Neural cell (in vitro differentiated cells): ENCODE results near the gene CLSTN3. TPM values are rescaled to one million over a fixed set of nuclear protein-coding genes. Genes with fewer than 3 reads are reported as not detected.

ENCODE experiments used
- H2AFZ ChIP-seq: fragments of 200-600, 300-800 bp; sonication (generic), shearing (Covaris generic); 2 replicates; pipeline ENCODE4 v1.6.0; 2014; ENCODE audit warnings: low read depth, mild to moderate bottlenecking, antibody characterized with exemption, low read length, moderate library complexity
- H3F3A ChIP-seq: fragments of 200-600 bp; shearing (Covaris generic); 2 replicates; pipeline ENCODE4 v1.6.1; 2016; ENCODE audit warnings: mild to moderate bottlenecking, moderate library complexity, mixed read lengths, antibody characterized with exemption, low read length; ENCODE audit not compliant: insufficient read depth, poor library complexity, severe bottlenecking
- H3K27ac ChIP-seq: fragments of 200-600, 300-800 bp; sonication (generic), shearing (Covaris generic); 2 replicates; pipeline ENCODE4 v1.5.1; 2014; ENCODE audit warnings: mild to moderate bottlenecking, low read length, moderate library complexity
- H3K27me3 ChIP-seq: fragments of 300-800, 200-600 bp; sonication (generic), shearing (Covaris generic); 2 replicates; pipeline ENCODE4 v1.6.0; 2014; ENCODE audit warnings: mild to moderate bottlenecking, low read depth, low read length, moderate library complexity; ENCODE audit not compliant: insufficient read depth
- H3K36me3 ChIP-seq: fragments of 300-800, 200-600 bp; sonication (generic), shearing (Covaris generic); 2 replicates; pipeline ENCODE4 v1.5.1; 2014; ENCODE audit warnings: mild to moderate bottlenecking, antibody characterized with exemption, low read length, moderate library complexity; ENCODE audit not compliant: insufficient read depth
- H3K4me2 ChIP-seq: fragments of 300-800, 200-600 bp; sonication (generic), shearing (Covaris generic); 2 replicates; pipeline ENCODE4 v1.6.0; 2014; ENCODE audit warnings: mild to moderate bottlenecking, low read length
- H3K4me3 ChIP-seq: fragments of 300-800, 200-600 bp; sonication (generic), shearing (Covaris generic); 2 replicates; pipeline ENCODE4 v1.5.1; 2014; ENCODE audit warnings: mild to moderate bottlenecking, low read length, moderate library complexity
- H3K79me2 ChIP-seq: fragments of 200-600 bp; shearing (Covaris generic); replicated peaks from 2 replicates; pipeline ENCODE4 v1.6.0; 2014; ENCODE audit warnings: mild to moderate bottlenecking, low read length, moderate library complexity; ENCODE audit not compliant: insufficient read depth
- H3K9ac ChIP-seq: fragments of 300-800, 200-600 bp; sonication (generic), shearing (Covaris generic); 2 replicates; pipeline ENCODE4 v1.6.1; 2016; ENCODE audit warnings: mild to moderate bottlenecking, low read length, mixed read lengths
- H3K9me2 ChIP-seq: fragments of 200-600 bp; shearing (Covaris generic); 2 replicates; pipeline ENCODE4 v1.6.1; 2016; ENCODE audit warnings: mild to moderate bottlenecking, low read length, mixed read lengths; ENCODE audit not compliant: insufficient read depth
- H3K9me3 ChIP-seq: fragments of 200-600, 300-800 bp; sonication (generic), shearing (Covaris generic); 2 replicates; pipeline ENCODE4 v1.6.1; 2016; ENCODE audit warnings: mild to moderate bottlenecking, mixed run types, low read length, moderate library complexity, mixed read lengths
- H4K20me1 ChIP-seq: fragments of 200-600 bp; shearing (Covaris generic); 2 replicates; pipeline ENCODE4 v1.6.1; 2016; ENCODE audit warnings: mild to moderate bottlenecking, mixed run types; ENCODE audit not compliant: insufficient read depth
- CTCF ChIP-seq: fragments of 450-650 bp; IDR thresholded peaks from 2 replicates; pipeline ENCODE4 v1.5.1; 2014; ENCODE audit warnings: antibody characterized with exemption, mild to moderate bottlenecking, moderate library complexity; ENCODE audit not compliant: poor library complexity, severe bottlenecking
- EP300 ChIP-seq: fragments of 450-650 bp; conservative IDR thresholded peaks from 2 replicates; pipeline ENCODE4 v1.6.1; 2014; ENCODE audit warnings: antibody characterized with exemption, mild to moderate bottlenecking, moderate library complexity; ENCODE audit not compliant: poor library complexity, severe bottlenecking
- EZH2 ChIP-seq: fragments of 200-600, 300-800 bp; shearing (Covaris generic), sonication (generic); IDR thresholded peaks from 2 replicates; pipeline ENCODE4 v1.6.1; 2014; ENCODE audit warnings: antibody characterized with exemption, low read length, borderline replicate concordance, mild to moderate bottlenecking; ENCODE audit not compliant: insufficient read depth, poor library complexity, severe bottlenecking
- MXI1 ChIP-seq: fragments of 450-650 bp; conservative IDR thresholded peaks from 2 replicates; pipeline ENCODE4 v1.6.1; 2014; ENCODE audit warnings: antibody characterized with exemption, mild to moderate bottlenecking; ENCODE audit not compliant: poor library complexity, severe bottlenecking
- POLR2AphosphoS5 ChIP-seq: IDR thresholded peaks from 2 replicates; pipeline ENCODE4 v1.6.1; 2012
- RAD21 ChIP-seq: fragments of 450-650 bp; conservative IDR thresholded peaks from 2 replicates; pipeline ENCODE4 v1.6.1; 2014; ENCODE audit warnings: antibody characterized with exemption, mild to moderate bottlenecking, moderate library complexity
- REST ChIP-seq: IDR thresholded peaks from 2 replicates; pipeline ENCODE4 v1.6.1; 2012; ENCODE audit warnings: borderline replicate concordance
- SMC3 ChIP-seq: fragments of 450-650 bp; conservative IDR thresholded peaks from 2 replicates; pipeline ENCODE4 v1.6.1; 2014; ENCODE audit warnings: antibody characterized with exemption, mild to moderate bottlenecking, moderate library complexity; ENCODE audit not compliant: poor library complexity
- TAF1 ChIP-seq: IDR thresholded peaks from 2 replicates; pipeline ENCODE4 v1.6.1; 2012; ENCODE audit warnings: low read depth
- polyA plus RNA-seq: library from polyadenylated mRNA; depleted of rRNA; stranded (reverse); fragments of >200 nt; gene quantifications from 2 replicates; pipeline ENCODE4 v1.2.3, GENCODE V29; 2014

CLSTN3 gene
- polyA plus RNA-seq, 1 donor from 2014 or later = 61.0 TPM

GRCh38 chr12:7169951-7170350 lies 39.8 kb downstream of the CLSTN3 start:
- no peak overlapping the region for H3K4me3 ChIP-seq
- H3K9me2 ChIP-seq = no peaks in the 10 kb centered on the region
- H3K36me3 ChIP-seq = no peaks in the 10 kb centered on the region
- no peak overlapping the region for H2AFZ ChIP-seq
- H4K20me1 ChIP-seq = no peaks in the 10 kb centered on the region
- TF ChIP-seq RAD21 (no peak), CTCF (no peak), REST (no peak), MXI1 (no peak), EZH2 (no peak), POLR2AphosphoS5 (no peak)
- H3K27ac ChIP-seq = no peak overlapping the region
- peaks cover 4% of the 10 kb centered on the region for H3K9me3 ChIP-seq
- H3K27me3 ChIP-seq = no peaks in the 10 kb centered on the region
- no peak overlapping the region for H3K9ac ChIP-seq
- H3F3A ChIP-seq = no peaks in the 10 kb centered on the region
- no peaks in the 10 kb centered on the region for H3K79me2 ChIP-seq
- no peak overlapping the region for H3K4me2 ChIP-seq

- Histone ChIP-seq H3K27me3 (no peaks in the 10 kb centered on the region), H3K9me3 (peaks cover 4% of the 10 kb centered on the region), H3F3A (no peaks in the 10 kb centered on the region), H3K9ac (no peak overlapping the region), H3K4me3 (no peak overlapping the region), H4K20me1 (no peaks in the 10 kb centered on the region), H3K9me2 (no peaks in the 10 kb centered on the region), H3K36me3 (no peaks in the 10 kb centered on the region), H3K79me2 (no peaks in the 10 kb centered on the region), H2AFZ (no peak overlapping the region), H3K4me2 (no peak overlapping the region), H3K27ac (no peak overlapping the region)
- TF ChIP-seq MXI1 (no peak), CTCF (no peak), SMC3 (no peak), POLR2AphosphoS5 (no peak), TAF1 (no peak), REST (no peak), EP300 (no peak), EZH2 (no peak), RAD21 (no peak)
Measured at GRCh38 chr12:7171854-7172253, 41.7 kb downstream of the CLSTN3 start.
